GM12875 (cell line): Measurements from ENCODE around the gene SMURF1.

Source experiments
- H3K4me3 ChIP-seq: one replicate; pipeline ENCODE4 v1.5.1; 2011; ENCODE audit warnings: low read depth, low read length, control low read depth
- TF ChIP-seq, protein P1 (sequence below): IDR thresholded peaks from 2 replicates; pipeline ENCODE4 v1.5.1; 2011; ENCODE audit warnings: low read depth, mild to moderate bottlenecking, control low read depth, inconsistent platforms, low read length, moderate library complexity, borderline replicate concordance; ENCODE audit not compliant: insufficient read depth

Gene SMURF1

DNA sequence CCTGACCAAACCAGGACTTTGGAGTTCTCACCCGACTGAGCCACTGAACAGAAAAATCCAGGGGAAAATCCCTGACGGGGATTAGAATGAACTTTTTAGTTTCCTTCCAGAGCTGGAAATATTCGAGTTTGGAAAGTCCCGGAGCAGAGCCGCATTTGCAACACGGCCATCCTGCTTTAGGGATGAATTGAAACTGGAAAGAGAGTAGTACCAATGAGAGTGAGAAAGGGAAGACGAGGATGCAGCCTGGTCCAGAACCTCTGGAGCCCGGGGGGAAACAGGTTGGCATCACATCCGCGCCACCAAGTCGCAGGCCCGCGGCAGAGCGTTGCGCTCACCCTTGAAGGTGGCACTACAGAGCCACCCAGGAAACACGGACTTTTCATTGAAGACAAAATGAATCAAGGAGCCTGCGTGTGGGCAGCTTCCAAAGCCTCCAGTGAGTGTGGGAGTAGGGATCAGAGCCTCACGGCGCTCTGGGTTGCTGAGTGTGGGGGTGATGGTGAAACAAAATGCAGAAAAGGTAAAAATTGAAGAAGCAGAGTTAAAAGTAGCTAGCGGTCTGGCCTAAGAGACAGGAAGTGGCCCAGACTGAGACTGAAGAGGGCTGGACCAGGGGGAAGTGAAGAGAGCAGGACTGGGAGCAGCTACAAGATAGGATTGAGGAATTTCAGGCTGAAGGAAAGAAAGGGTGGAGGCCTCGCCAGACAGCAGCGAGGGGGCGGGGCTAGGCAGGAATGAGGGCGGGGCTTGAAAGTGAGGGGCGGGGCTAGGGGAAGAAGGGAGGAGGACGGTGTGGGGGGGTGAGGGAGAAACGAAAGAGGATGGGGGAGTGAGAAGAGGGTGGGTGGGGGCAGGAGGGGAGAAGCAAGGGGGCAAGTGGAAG is 1.8 kb downstream of the SMURF1 start:
- no peak overlapping the region for H3K4me3 ChIP-seq
- TF ChIP-seq, protein P1, sequence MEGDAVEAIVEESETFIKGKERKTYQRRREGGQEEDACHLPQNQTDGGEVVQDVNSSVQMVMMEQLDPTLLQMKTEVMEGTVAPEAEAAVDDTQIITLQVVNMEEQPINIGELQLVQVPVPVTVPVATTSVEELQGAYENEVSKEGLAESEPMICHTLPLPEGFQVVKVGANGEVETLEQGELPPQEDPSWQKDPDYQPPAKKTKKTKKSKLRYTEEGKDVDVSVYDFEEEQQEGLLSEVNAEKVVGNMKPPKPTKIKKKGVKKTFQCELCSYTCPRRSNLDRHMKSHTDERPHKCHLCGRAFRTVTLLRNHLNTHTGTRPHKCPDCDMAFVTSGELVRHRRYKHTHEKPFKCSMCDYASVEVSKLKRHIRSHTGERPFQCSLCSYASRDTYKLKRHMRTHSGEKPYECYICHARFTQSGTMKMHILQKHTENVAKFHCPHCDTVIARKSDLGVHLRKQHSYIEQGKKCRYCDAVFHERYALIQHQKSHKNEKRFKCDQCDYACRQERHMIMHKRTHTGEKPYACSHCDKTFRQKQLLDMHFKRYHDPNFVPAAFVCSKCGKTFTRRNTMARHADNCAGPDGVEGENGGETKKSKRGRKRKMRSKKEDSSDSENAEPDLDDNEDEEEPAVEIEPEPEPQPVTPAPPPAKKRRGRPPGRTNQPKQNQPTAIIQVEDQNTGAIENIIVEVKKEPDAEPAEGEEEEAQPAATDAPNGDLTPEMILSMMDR: no peak

DNA sequence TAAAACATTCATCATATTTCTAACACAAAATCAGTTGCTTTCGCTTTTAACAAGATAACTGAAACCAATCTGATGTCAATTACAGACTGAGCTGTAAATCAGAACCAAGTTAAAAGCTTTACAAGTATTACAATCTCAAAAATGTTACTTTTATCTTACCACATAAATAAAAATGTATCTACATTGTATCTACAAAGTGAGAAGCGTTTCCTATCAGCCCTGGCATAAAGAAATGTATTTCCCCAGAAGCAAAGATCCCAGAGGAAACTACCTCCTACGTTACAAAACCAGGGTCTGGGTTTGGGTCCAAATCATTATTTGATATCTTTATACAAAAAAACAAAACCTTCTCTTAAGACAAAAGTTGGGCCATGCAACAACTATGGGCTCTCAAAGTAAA is 2.6 kb downstream of the SMURF1 start:
- no peak overlapping the region for H3K4me3 ChIP-seq

DNA sequence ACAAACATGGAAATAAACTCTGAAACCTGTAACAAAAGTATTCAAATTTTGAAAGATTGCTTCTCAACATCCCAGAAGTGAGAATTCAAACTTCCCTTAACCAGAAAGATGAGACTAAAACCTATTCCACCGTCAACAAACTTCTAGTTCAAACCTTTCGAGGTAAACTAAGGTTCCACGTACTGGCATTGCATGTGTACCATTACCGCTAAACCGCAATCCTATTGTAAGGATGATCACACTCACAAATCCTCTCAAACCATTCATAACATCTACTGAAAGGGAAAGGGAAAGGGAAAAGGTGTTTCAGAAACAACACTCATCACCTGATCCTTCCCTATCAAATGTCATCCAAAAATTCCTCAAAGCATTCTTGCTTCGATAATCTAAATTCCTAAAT is 3.1 kb downstream of the SMURF1 start:
- TF ChIP-seq, protein P1: no peak
- no peak overlapping the region for H3K4me3 ChIP-seq

More for the DNA sequence above, 2.6 kb downstream of the SMURF1 start:
- TF ChIP-seq, protein P1: no peak

DNA sequence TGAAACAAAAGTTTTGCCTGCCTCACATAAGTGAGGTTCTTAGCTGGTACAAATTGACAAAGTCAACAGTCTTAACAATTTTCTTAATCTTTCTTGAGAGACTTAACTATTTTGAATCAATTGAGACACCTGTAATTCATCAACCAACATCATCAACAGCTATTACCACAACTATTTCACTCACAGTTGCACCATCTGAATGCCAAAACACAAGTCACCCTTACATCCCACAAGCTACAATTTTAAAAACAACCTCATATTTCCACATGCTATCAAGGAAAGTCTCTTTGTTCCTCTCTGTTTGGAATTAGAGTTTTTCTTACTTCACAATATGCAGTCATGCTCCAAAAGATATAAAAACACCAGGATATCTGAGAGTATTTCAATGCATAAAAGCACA is 4.9 kb downstream of the SMURF1 start:
- TF ChIP-seq, protein P1: no peak
- H3K4me3 ChIP-seq: no peak overlapping the region

DNA sequence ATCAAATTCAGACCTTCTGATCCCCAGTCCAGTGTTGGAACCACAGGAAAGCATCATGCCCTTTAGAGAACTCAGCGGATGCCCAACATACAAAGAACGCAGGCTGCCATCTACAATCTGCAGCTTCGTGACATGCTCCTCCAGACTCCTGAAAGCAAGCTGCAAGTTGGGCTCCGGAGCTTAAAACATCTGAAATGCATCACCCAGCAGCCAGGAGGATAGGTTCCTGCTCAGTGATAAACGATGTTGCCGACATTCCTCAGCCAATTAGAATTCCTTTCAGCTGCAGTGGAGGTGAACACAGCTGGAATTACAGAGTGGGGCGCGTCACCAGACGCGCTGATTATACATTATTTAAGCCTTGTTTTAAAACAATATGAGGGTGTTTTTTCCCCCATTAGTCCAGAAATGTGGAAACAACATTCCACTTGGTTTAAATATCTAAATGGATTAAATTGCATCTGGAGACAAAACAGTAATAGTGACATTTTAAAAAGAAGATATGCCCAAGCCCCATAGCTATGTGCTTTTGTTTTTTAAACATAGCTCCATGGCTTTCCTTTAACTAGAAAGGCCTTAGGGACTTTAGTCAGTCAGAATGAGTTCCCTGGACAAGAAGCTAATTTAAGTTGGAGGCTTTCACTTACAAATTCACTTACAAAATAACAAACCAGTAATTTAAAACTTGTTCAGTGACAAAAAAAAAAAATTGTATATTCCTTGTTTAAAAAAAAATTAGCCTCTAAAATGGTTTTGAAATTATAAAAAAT is 6.3 kb downstream of the SMURF1 start:
- H3K4me3 ChIP-seq: no peak overlapping the region
- TF ChIP-seq, protein P1: no peak

DNA sequence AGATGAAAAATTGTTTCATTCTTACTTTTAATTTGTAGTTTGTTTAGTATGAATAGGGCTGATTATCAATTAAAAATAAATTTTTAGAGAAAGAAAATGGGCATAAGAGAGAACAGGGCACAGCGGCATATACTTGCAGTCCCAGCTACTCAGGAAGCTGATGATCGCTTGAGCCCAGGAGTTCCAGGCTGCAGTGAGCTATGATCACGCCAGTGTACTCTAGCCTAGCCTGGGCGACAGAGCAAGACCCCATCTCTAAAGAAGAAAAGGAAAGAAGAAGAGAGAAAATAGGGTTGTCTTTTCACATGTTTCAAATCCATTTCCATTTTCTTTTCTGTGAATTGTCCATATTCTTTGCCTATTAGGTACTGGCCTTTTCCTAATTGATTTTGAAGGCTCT is 8.0 kb downstream of the SMURF1 start:
- H3K4me3 ChIP-seq: no peak overlapping the region
- TF ChIP-seq, protein P1: no peak
